Measurements from ENCODE around the gene TGFBR1.

TGFBR1 gene

DNA sequence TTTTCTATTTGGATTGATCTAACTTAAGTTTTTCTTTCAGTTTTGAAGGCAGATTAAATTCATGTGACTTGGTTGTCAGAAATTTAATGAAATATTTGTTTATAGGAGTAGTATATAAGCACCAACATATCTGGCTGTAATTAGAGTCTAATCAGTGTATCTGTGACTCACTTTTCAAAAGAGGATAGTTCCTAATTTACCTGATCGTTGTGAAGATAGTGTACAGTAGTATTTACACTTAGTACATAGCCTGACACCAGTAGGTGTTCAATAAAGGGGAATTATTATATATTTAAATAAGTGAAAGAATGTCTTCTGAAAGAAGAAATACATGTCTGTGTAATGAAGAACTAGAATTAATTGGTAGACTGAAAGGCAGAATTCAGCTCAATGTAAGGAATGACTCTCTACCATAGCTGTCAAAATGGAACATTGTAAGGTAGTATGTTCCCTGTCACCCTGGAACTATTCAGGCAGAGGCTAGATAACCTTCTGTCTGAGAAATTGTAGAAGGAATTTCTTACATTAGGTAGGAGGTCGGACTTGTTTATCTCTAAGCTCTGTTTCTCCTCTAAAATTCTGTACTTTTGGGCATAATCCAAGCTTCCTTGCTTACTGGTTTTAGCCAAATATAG lies 8.6 kb downstream of the TGFBR1 start:
- no peaks in the 10 kb centered on the region; the same call in 1 of the 2 replicates for H3F3A ChIP-seq (ENCODE audit: insufficient read depth)
- H3K9me3 ChIP-seq (ENCODE audit: insufficient read depth, low read length), result no peaks in the 10 kb centered on the region
- TF ChIP-seq, protein P1, sequence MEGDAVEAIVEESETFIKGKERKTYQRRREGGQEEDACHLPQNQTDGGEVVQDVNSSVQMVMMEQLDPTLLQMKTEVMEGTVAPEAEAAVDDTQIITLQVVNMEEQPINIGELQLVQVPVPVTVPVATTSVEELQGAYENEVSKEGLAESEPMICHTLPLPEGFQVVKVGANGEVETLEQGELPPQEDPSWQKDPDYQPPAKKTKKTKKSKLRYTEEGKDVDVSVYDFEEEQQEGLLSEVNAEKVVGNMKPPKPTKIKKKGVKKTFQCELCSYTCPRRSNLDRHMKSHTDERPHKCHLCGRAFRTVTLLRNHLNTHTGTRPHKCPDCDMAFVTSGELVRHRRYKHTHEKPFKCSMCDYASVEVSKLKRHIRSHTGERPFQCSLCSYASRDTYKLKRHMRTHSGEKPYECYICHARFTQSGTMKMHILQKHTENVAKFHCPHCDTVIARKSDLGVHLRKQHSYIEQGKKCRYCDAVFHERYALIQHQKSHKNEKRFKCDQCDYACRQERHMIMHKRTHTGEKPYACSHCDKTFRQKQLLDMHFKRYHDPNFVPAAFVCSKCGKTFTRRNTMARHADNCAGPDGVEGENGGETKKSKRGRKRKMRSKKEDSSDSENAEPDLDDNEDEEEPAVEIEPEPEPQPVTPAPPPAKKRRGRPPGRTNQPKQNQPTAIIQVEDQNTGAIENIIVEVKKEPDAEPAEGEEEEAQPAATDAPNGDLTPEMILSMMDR (IDR thresholded peaks at IDR 0.05; ENCODE audit: insufficient read depth, low read length, poor library complexity, severe bottlenecking), result no peak
- no peak for TF ChIP-seq EZH2phosphoT487 (conservative IDR thresholded peaks at IDR 0.05; ENCODE audit: low read length)
- H4K20me1 ChIP-seq (ENCODE audit: low read depth, low read length), result no peaks in the 10 kb centered on the region
- no peaks in the 10 kb centered on the region for H3K36me3 ChIP-seq (ENCODE audit: low read length)
- no peak overlapping the region for H3K4me3 ChIP-seq (ENCODE audit: insufficient read depth, low read length, poor library complexity, severe bottlenecking)
- H3K27me3 ChIP-seq (ENCODE audit: low read length), result no peaks in the 10 kb centered on the region
- no peaks in the 10 kb centered on the region for H3K79me2 ChIP-seq (ENCODE audit: insufficient read depth, low read length)
- H3K9ac ChIP-seq (ENCODE audit: low read length), result no peak overlapping the region
- no peaks in the 10 kb centered on the region for H3K9me2 ChIP-seq (replicated peaks; ENCODE audit: insufficient read depth, low read length)
- no peak overlapping the region for H2AFZ ChIP-seq (ENCODE audit: low read depth, low read length, severe bottlenecking)
- H3K27ac ChIP-seq (ENCODE audit: low read depth, low read length), result no peak overlapping the region
- H3K4me2 ChIP-seq (ENCODE audit: low read depth, low read length, poor library complexity, severe bottlenecking), result no peak overlapping the region

- H3K27ac ChIP-seq (ENCODE audit: low read depth, low read length), result no peak overlapping the region
- no peaks in the 10 kb centered on the region for H3K36me3 ChIP-seq (ENCODE audit: low read length)
- no peaks in the 10 kb centered on the region for H3K9me3 ChIP-seq (ENCODE audit: insufficient read depth, low read length)
- no peaks in the 10 kb centered on the region for H4K20me1 ChIP-seq (ENCODE audit: low read depth, low read length)
- no peaks in the 10 kb centered on the region; the same call in 1 of the 2 replicates for H3F3A ChIP-seq (ENCODE audit: insufficient read depth)
- H3K4me3 ChIP-seq (ENCODE audit: insufficient read depth, low read length, poor library complexity, severe bottlenecking), result no peak overlapping the region
- no peak overlapping the region for H3K4me2 ChIP-seq (ENCODE audit: low read depth, low read length, poor library complexity, severe bottlenecking)
- no peaks in the 10 kb centered on the region for H3K27me3 ChIP-seq (ENCODE audit: low read length)
- TF ChIP-seq EZH2phosphoT487 (conservative IDR thresholded peaks at IDR 0.05; ENCODE audit: low read length), result no peak
- TF ChIP-seq, protein P1 (IDR thresholded peaks at IDR 0.05; ENCODE audit: insufficient read depth, low read length, poor library complexity, severe bottlenecking), result no peak
- H3K9me2 ChIP-seq (replicated peaks; ENCODE audit: insufficient read depth, low read length), result no peaks in the 10 kb centered on the region
- no peak overlapping the region for H2AFZ ChIP-seq (ENCODE audit: low read depth, low read length, severe bottlenecking)
- H3K9ac ChIP-seq (ENCODE audit: low read length), result no peak overlapping the region
- no peaks in the 10 kb centered on the region for H3K79me2 ChIP-seq (ENCODE audit: insufficient read depth, low read length)
Measured at GRCh38 chr9:99114049-99114440, 9.1 kb downstream of the TGFBR1 start.

DNA sequence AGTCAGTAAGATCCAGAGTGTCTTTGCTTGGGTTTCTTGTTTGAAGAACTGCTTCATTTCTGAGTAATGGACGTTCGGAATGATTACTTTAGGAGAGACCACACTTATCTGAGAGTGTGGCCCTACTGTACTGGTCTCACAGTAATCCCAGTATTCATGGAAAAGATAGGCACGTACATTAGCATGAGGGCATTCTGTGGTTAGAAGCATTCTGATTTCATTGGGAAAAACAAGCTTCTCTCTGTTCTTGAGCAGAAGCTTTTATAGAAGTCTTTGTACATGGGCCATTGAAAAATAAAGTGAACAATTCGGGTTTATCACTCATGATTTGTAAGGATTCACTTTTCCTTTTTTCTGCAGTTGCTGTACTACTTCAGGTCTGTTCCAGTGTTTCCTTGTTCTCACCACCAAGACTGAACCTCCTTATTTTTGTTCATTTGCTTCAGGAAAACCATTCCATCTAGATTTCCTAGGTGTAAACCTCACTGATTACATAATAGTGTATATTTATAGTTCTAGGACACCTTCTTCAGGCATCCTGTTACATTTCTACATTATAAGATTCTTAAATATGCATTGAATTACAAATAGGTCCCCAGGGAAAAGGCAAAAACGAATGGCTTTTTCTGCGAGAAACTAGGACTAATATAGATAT lies 10.1 kb downstream of the TGFBR1 start:
- Histone ChIP-seq H3F3A (ENCODE audit: insufficient read depth) (peaks cover 5% of the 10 kb centered on the region; the same call in 1 of the 2 replicates), H3K4me2 (ENCODE audit: low read depth, low read length, poor library complexity, severe bottlenecking) (no peak overlapping the region), H3K9me2 (replicated peaks; ENCODE audit: insufficient read depth, low read length) (no peaks in the 10 kb centered on the region), H3K9ac (ENCODE audit: low read length) (no peak overlapping the region), H3K27ac (ENCODE audit: low read depth, low read length) (no peak overlapping the region), H4K20me1 (ENCODE audit: low read depth, low read length) (no peaks in the 10 kb centered on the region), H3K27me3 (ENCODE audit: low read length) (no peaks in the 10 kb centered on the region), H3K36me3 (ENCODE audit: low read length) (no peaks in the 10 kb centered on the region), H2AFZ (ENCODE audit: low read depth, low read length, severe bottlenecking) (no peak overlapping the region), H3K4me3 (ENCODE audit: insufficient read depth, low read length, poor library complexity, severe bottlenecking) (no peak overlapping the region), H3K9me3 (ENCODE audit: insufficient read depth, low read length) (no peaks in the 10 kb centered on the region), H3K79me2 (ENCODE audit: insufficient read depth, low read length) (no peaks in the 10 kb centered on the region)
- TF ChIP-seq, protein P1 (IDR thresholded peaks at IDR 0.05; ENCODE audit: insufficient read depth, low read length, poor library complexity, severe bottlenecking), result no peak
- no peak for TF ChIP-seq EZH2phosphoT487 (conservative IDR thresholded peaks at IDR 0.05; ENCODE audit: low read length)

Data from SU-DHL-6 (cell line).